Activated T-helper 17 cell treated with anti-CD3 and anti-CD28 coated beads, Interleukin-2, amount 50 U/mL, for 72 hours (primary cell): ENCODE measurements around the gene PDE3A. TPM values are rescaled to one million over a fixed set of nuclear protein-coding genes. Genes with fewer than 3 reads are reported as not detected.
"Not testable (repeated sequence)": the region's sequence is repeated elsewhere in the genome, so short reads cannot be mapped to it uniquely, and the experiment has no call there.

Experiments
- ATAC-seq: fragments of 150-1000 bp; cut with Tn5 transposase; replicated peaks from 2 replicates; pipeline ENCODE4 v1.10.0; 2021; ENCODE audit warnings: mild to moderate bottlenecking, moderate library complexity
- H3K27ac Mint-ChIP-seq: one replicate; pipeline ENCODE4 v1.8.0; 2022; ENCODE audit warnings: mixed read lengths
- H3K27me3 Mint-ChIP-seq: one replicate; pipeline ENCODE4 v1.8.0; 2022; ENCODE audit warnings: mixed read lengths
- H3K36me3 Mint-ChIP-seq: one replicate; pipeline ENCODE4 v1.8.0; 2022; ENCODE audit warnings: low read depth, mild to moderate bottlenecking, mixed read lengths
- H3K4me1 Mint-ChIP-seq: one replicate; pipeline ENCODE4 v1.8.0; 2022; ENCODE audit warnings: mixed read lengths
- H3K4me3 Mint-ChIP-seq: one replicate; pipeline ENCODE4 v1.8.0; 2022; ENCODE audit warnings: mild to moderate bottlenecking, mixed read lengths
- H3K9me3 Mint-ChIP-seq: one replicate; pipeline ENCODE4 v1.8.0; 2022; ENCODE audit warnings: mixed read lengths
- total RNA-seq, 2 donors: library from RNA; stranded (reverse); gene quantifications; one replicate each; pipeline ENCODE4 v1.2.3, GENCODE V29; 2022

Gene PDE3A
- total RNA-seq, 2 donors from 2014 or later: not detected

DNA sequence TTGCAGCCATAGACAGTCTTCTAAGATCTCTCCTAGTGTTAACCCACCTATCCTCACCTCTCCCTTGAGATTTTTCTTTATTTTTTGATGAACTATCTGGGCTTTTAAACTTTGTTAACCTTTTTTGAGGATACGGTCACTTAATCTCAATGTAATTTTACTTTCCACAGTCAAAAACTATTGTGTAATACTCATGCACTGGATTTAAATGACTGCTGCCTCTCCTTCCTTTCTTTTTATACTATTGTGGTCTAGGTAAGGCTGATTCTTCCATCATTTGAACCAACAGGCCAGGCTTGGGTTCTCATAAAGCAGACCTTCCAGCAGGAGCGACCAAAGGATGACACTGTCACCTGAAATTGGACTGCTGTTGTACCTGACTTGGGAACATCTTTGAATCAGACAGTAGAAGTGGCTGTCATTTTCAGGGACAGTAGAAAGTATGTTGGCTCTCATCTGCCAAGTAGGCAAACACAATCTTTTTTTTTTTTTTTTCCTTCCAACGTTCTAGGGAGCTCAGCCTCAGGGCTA, 689 bp upstream of the PDE3A start:
- no peaks in the 10 kb centered on the region for H3K36me3 Mint-ChIP-seq
- peaks cover 3% of the 10 kb centered on the region for H3K9me3 Mint-ChIP-seq
- H3K4me3 Mint-ChIP-seq: no peak overlapping the region
- ATAC-seq: no peak
- H3K27ac Mint-ChIP-seq: no peak overlapping the region
- no peaks in the 10 kb centered on the region for H3K4me1 Mint-ChIP-seq
- peaks cover 37% of the 10 kb centered on the region for H3K27me3 Mint-ChIP-seq

DNA sequence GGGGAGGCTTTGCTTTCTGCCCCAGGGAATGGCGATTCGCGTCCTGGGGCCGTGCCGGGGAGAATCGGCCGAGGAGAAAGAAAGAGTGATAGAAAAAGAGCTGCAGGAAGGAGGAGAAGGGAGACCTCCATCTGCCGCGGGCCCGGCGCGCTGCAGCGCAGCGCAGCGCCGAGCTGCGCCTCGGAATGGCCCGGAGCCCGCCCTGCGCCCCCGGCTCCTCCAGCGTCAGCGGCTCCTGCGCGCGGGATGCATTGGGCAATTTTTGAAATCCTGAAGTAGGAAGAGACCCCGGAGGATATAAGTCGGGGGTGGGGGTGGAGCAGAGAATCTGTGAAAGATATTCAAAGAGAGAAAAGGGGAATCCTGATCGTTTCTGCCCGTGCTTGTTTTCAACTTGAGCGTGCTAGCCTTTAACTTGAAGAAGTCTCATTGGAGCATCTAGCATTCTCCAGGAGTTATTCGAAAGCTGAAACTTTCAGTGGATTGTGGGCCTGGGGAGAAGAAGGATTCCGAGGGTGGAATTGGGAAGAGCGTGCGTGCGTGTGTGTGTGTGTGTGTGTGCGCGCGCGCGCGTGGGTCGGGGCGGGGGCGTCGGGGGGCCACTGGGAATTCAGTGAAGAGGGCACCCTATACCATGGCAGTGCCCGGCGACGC, 441 bp downstream of the PDE3A start:
- no peaks in the 10 kb centered on the region for H3K36me3 Mint-ChIP-seq
- no peak for ATAC-seq
- H3K9me3 Mint-ChIP-seq: peaks cover 3% of the 10 kb centered on the region
- H3K27ac Mint-ChIP-seq: no peak overlapping the region
- no peaks in the 10 kb centered on the region for H3K4me1 Mint-ChIP-seq
- peaks cover 41% of the 10 kb centered on the region for H3K27me3 Mint-ChIP-seq
- peak overlapping the region; percentile 23 for H3K4me3 Mint-ChIP-seq

DNA sequence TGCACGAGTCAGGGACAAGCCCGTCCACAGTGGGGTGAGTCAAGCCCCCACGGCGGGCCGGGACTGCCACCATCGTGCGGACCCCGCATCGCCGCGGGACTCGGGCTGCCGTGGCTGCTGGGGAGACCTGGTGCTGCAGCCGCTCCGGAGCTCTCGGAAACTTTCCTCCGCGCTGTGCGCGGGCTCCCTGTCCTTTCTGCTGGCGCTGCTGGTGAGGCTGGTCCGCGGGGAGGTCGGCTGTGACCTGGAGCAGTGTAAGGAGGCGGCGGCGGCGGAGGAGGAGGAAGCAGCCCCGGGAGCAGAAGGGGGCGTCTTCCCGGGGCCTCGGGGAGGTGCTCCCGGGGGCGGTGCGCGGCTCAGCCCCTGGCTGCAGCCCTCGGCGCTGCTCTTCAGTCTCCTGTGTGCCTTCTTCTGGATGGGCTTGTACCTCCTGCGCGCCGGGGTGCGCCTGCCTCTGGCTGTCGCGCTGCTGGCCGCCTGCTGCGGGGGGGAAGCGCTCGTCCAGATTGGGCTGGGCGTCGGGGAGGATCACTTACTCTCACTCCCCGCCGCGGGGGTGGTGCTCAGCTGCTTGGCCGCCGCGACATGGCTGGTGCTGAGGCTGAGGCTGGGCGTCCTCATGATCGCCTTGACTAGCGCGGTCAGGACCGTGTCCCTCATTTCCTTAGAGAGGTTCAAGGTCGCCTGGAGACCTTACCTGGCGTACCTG, 1.1 kb downstream of the PDE3A start:
- Mint-ChIP-seq H3K4me1 (no peaks in the 10 kb centered on the region), H3K27ac (no peak overlapping the region), H3K27me3 (peaks cover 47% of the 10 kb centered on the region), H3K36me3 (no peaks in the 10 kb centered on the region), H3K9me3 (peaks cover 3% of the 10 kb centered on the region), H3K4me3 (peak overlapping the region; percentile 23)
- no peak for ATAC-seq

DNA sequence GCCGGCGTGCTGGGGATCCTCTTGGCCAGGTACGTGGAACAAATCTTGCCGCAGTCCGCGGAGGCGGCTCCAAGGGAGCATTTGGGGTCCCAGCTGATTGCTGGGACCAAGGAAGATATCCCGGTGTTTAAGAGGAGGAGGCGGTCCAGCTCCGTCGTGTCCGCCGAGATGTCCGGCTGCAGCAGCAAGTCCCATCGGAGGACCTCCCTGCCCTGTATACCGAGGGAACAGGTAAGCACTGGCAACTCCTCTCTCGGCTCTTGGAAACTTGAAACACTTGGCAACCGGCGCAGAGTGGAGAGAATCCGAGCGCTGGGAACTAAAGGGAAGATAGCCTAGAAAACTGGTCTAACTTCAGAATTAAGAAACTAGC, 1.7 kb downstream of the PDE3A start:
- ATAC-seq: no peak
- H3K27me3 Mint-ChIP-seq: peaks cover 50% of the 10 kb centered on the region
- H3K36me3 Mint-ChIP-seq: no peaks in the 10 kb centered on the region
- no peaks in the 10 kb centered on the region for H3K4me1 Mint-ChIP-seq
- H3K27ac Mint-ChIP-seq: no peak overlapping the region
- no peaks in the 10 kb centered on the region for H3K9me3 Mint-ChIP-seq
- H3K4me3 Mint-ChIP-seq: no peak overlapping the region

DNA sequence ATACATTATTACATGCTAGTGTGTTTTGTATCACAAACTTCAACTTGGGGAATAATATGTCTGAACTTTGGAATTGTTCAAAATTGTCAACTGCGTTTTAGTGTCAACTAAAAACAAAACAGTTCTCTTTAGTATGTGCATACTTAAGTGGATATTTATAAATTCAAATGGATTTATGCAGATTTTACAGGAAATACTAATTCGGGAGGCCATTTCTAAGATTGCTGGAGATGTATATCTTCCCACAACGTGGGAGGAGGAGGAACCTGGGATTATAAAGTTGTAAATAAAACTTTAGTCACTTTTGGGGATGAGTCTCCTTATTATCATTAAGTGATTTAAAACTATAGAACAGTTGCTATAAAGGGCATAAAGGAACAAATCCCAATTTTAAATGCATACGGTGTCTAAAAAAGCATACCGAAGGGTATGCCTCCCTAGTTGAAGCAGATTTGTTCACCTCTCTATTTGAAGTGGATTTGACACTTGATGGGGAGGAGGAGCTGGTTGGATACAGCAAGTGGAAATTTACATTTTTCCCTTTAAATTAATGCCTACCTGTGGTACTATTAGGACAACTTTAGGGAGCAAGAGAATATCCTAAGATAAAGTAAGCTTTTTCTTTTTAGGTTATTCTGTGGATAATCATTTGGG, 2.7 kb downstream of the PDE3A start:
- no peak overlapping the region for H3K4me3 Mint-ChIP-seq
- no peak for ATAC-seq
- no peaks in the 10 kb centered on the region for H3K36me3 Mint-ChIP-seq
- peaks cover 49% of the 10 kb centered on the region for H3K27me3 Mint-ChIP-seq
- H3K9me3 Mint-ChIP-seq: no peaks in the 10 kb centered on the region
- no peaks in the 10 kb centered on the region for H3K4me1 Mint-ChIP-seq
- no peak overlapping the region for H3K27ac Mint-ChIP-seq

DNA sequence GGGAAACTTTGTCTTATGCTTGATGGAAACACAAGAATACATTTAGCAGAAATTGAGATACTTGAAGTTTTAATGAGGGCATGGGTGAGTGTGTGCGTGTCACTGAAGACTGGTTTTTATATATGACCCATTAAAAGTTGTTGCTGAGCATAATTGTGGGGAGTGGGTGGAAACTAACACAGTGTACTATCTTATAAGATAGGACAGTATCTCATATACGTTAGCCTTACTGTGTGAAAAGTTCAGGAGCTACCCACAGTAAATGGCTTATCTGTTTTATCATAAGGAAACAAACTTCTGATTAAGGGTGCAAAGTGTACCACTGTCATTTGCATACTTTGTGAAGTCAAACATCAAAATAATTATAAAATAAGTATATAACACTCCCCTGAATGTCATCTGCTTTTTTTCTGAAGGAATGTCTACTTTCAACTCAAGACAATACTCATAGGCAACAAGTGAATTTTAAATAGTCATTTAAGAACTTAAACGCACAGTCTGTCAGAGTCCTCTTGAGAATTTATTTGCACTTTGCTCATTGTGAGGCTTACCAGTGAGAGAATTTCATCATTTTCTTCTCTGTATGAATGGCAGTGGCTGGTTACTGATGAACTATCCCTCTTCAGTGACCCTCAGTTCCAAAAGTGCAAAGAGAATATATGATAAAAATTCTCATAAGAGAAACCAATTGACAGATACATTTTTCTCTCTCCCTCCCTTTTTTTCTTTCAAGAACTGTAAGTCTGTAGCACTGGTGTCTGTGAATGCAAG, 4.2 kb downstream of the PDE3A start:
- H3K27ac Mint-ChIP-seq: no peak overlapping the region
- H3K36me3 Mint-ChIP-seq: no peaks in the 10 kb centered on the region
- H3K9me3 Mint-ChIP-seq: no peaks in the 10 kb centered on the region
- no peak overlapping the region for H3K4me3 Mint-ChIP-seq
- no peaks in the 10 kb centered on the region for H3K4me1 Mint-ChIP-seq
- H3K27me3 Mint-ChIP-seq: peaks cover 43% of the 10 kb centered on the region
- ATAC-seq: no peak

DNA sequence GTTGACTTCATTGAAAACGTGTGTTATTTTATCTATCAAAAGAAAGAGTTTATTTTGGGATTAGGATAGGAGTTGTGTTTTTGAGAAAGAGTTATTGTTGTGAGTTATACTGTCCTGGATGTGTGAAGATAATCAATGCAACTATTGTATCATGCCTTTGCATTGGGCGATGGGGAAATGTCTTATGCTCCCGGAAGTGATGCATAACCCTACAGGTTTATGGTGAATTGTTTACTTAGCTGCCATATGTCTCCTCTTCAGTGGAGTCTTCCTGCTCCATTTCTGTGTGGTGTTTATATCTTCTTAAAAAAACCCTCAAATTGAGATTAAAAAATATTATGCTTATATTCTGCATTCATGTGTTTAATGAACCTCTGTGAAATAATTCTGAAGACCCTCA, 6.5 kb downstream of the PDE3A start:
- ATAC-seq: no peak
- Mint-ChIP-seq H3K9me3 (no peaks in the 10 kb centered on the region), H3K27me3 (peaks cover 28% of the 10 kb centered on the region), H3K4me3 (no peak overlapping the region), H3K4me1 (no peaks in the 10 kb centered on the region), H3K36me3 (no peaks in the 10 kb centered on the region), H3K27ac (no peak overlapping the region)

DNA sequence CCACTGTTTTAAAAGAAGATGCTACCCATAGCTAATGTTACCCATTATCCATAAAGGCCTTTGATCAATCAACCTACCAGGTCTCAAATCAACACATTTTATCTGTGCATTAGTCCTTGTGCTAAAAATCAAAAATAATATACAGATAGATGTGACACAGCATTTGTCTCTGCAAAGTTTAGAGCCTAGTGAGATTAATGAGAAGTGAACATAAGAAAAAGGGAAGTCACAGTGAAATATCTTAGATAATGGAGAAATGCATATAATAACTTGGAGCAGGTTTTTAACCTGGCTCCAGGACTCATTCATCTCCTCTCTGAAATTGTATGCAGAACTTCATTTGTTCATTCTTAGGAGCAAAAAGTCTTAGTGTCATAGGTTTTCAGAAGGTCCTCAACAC, 7.2 kb downstream of the PDE3A start:
- no peak for ATAC-seq
- Mint-ChIP-seq H3K27me3 (peaks cover 24% of the 10 kb centered on the region), H3K4me3 (no peak overlapping the region), H3K27ac (no peak overlapping the region), H3K9me3 (no peaks in the 10 kb centered on the region), H3K4me1 (no peaks in the 10 kb centered on the region), H3K36me3 (no peaks in the 10 kb centered on the region)

DNA sequence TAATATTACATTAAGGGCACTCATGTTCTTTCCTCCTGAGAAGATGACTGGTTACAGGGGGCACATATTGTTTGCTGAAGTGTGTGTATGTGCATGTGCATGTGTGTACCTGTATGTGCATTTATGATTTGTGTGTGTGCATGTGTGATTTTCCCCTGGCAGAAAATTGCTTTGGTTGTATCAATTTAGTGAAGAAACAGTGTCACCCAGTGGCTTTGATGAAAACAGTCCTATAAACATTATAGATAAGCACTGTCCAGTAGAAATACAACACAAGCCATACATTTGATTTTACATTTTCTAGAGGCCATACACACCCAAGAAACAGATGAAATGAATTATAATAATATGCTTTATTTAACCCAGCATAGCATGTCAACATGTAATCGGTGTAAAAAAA, 8.6 kb downstream of the PDE3A start:
- Mint-ChIP-seq H3K4me3 (no peak overlapping the region), H3K27me3 (peaks cover 21% of the 10 kb centered on the region)

DNA sequence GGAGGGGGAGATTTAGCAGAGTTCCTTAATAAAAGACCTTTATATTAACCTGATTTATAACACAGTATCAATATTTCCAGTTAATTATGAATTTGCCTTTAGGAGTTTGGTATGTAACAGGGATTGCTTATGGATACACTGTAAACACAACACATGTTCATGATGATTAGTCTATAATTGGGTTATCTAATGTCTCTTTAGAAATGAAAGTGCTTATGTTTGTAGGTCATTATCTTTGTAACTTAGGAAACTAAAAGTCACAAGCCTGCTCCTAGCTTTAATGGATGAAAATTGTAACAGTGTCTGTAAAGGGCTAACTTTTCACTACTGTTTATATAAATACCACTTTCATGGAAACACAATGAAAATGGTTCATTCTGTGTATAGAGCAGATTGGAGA, 9.4 kb downstream of the PDE3A start:
- ATAC-seq: no peak
- H3K27ac Mint-ChIP-seq: no peak overlapping the region
- H3K9me3 Mint-ChIP-seq: no peaks in the 10 kb centered on the region
- H3K4me3 Mint-ChIP-seq: no peak overlapping the region
- no peaks in the 10 kb centered on the region for H3K4me1 Mint-ChIP-seq
- H3K36me3 Mint-ChIP-seq: no peaks in the 10 kb centered on the region
- H3K27me3 Mint-ChIP-seq: peaks cover 18% of the 10 kb centered on the region

More for the DNA sequence above, 8.6 kb downstream of the PDE3A start:
- no peak for ATAC-seq
- Mint-ChIP-seq H3K27ac (no peak overlapping the region), H3K9me3 (no peaks in the 10 kb centered on the region), H3K36me3 (no peaks in the 10 kb centered on the region), H3K4me1 (no peaks in the 10 kb centered on the region)

DNA sequence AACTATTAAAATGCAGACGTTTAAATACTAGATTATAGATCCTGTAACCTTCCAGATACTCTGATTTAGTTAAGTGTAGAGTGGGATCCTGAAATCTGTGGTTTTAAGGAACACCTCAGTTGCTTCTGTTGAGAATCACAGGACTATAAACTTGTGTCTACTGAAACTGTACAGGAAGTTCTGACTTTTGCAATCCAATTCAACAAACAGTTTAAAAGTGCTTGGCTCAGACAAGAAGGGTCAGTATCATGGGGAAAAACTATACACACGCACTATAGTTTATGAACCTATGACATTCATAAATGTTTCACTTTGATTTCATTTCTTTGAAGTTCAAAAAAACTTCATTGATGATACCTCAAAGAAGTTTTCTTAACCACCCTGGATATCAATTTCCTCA, 13.8 kb downstream of the PDE3A start:
- no peak for ATAC-seq
- H3K4me3 Mint-ChIP-seq: no peak overlapping the region
- H3K27me3 Mint-ChIP-seq: no peaks in the 10 kb centered on the region
- H3K9me3 Mint-ChIP-seq: no peaks in the 10 kb centered on the region
- H3K27ac Mint-ChIP-seq: no peak overlapping the region
- no peaks in the 10 kb centered on the region for H3K36me3 Mint-ChIP-seq
- H3K4me1 Mint-ChIP-seq: no peaks in the 10 kb centered on the region

DNA sequence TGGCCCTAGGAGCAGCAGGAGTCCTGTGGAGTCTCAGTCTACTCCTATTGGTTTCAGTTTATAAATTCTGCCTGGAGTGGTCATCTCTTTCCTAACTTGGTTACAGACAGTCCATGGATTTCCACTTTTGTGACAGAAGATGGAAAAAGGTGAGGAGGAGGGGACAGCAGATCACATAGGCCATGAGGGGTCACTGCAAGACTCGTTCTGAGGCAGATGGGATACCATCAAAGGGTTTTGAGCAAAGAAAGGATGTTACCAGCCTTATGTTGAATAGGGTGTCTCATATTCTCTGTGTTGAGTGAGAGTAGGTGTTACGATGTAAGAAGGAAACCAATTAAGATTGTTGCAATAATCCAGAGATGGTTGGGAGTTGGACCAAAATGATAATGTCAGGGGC, 15.3 kb downstream of the PDE3A start:
- Mint-ChIP-seq H3K27ac (no peak overlapping the region), H3K9me3 (no peaks in the 10 kb centered on the region), H3K36me3 (no peaks in the 10 kb centered on the region), H3K27me3 (no peaks in the 10 kb centered on the region), H3K4me1 (no peaks in the 10 kb centered on the region), H3K4me3 (no peak overlapping the region)
- no peak for ATAC-seq

DNA sequence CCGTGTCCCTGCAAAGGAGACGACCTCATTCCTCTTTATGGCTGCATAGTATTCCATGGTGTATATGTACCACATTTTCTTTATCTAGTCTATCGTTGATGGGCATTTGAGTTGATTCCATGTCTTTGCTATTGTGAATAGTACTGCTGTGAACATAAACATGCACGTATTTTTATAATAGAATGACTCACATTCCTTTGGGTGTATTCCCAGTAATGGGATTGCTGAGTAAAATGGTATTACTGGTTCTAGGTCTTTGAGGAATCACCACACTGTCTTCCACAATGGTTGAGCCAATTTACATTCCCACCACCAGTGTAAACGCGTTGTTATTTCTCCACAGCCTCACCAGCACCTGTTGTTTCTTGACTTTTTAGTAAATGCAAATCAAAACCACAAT, 16.5 kb downstream of the PDE3A start:
- not testable (repeated sequence) for H3K27me3 Mint-ChIP-seq, H3K36me3 Mint-ChIP-seq, H3K4me3 Mint-ChIP-seq, H3K27ac Mint-ChIP-seq, H3K4me1 Mint-ChIP-seq, ATAC-seq, H3K9me3 Mint-ChIP-seq

DNA sequence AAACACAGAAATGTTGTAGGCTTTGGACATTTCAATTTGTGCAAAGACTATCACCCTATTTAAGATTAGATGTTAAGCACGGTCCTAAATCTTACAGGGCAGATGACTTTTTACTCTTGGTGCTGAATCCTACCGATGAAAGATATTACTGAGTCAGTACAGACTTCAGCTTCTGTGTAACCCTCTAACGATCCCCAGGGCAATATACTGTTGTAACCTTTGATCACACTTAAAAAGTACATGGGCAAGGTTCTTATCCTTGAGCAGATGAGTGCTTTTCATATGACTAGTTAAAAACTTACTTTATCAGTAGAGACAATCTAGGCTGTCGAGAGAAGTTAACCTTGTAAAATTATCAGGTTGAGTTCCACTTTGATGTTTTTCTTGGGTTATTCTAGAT, 22.5 kb downstream of the PDE3A start:
- Mint-ChIP-seq H3K4me3 (no peak overlapping the region), H3K27me3 (no peaks in the 10 kb centered on the region), H3K9me3 (no peaks in the 10 kb centered on the region), H3K27ac (no peak overlapping the region), H3K4me1 (no peaks in the 10 kb centered on the region), H3K36me3 (no peaks in the 10 kb centered on the region)
- ATAC-seq: no peak
